ENCODE data around the gene AAMP.
"Not testable (repeated sequence)": the region's sequence is repeated elsewhere in the genome, so short reads cannot be mapped to it uniquely, and the experiment has no call there.

AAMP gene

GRCh38 chr2:218269900-218270720 is at the start of gene AAMP, which contains the start of gene PNKD:
AAMP (minus strand) TSS chr2:218270137; CDS start chr2:218270086, 51 bp downstream.
PNKD (plus strand) TSS chr2:218270519; CDS start chr2:218270536, 17 bp downstream.
- peak; percentile 99 for DNase-seq

GRCh38 chr2:218318241-218318640 is 48.3 kb upstream of the AAMP start:
- no peak for DNase-seq

- DNase-seq, result no peak
These were observed 47.9 kb upstream of the AAMP start for GRCh38 chr2:218317835-218318234.

GRCh38 chr2:218317303-218317630 is 47.3 kb upstream of the AAMP start:
- DNase-seq, result no peak

GRCh38 chr2:218315397-218315796 is 45.5 kb upstream of the AAMP start:
- no peak for DNase-seq

DNA sequence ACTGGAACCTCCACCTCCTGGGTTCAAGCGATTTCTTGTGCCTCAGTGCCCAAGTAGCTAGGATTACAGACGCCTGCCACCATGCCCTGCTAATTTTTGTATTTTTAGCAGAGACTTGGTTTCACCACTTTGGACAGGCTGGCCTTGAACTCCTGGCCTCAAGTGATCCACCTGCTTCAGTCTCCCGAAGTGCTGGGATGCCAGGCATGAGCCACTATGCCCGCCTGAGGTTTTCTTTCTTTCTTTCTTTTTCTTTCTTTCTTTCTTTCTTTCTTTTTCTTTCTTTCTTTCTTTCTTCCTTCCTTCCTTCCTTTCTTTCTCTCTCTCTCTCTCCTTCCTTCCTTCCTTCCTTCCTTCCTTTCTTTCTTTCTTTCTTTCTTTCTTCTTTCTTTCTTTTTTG is 44.8 kb upstream of the AAMP start:
- DNase-seq, result not testable (repeated sequence)

DNA sequence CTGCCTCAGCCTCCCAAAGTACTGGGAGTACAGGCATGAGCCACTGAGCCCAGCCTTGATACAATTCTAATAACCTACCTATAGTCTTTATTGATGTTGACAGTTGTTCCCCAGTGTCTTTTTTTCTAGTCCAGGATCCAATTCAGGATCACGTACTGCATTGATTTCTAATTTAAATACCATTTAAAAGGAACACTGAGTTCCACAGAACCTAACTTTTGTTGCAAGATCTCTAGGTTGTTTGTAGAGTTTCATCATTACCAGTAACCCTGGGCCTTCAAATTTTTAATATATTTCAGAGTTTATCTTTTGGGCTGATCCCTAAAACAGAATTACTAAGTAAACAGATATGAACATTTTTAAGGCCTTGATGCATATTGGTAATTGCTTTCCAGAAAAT is 43.4 kb upstream of the AAMP start:
- DNase-seq, result no peak

GRCh38 chr2:218312267-218312756 is 42.4 kb upstream of the AAMP start:
- DNase-seq, result no peak

GRCh38 chr2:218311541-218312266 is 41.8 kb upstream of the AAMP start:
- DNase-seq, result not testable (repeated sequence)

- DNase-seq, result no peak
These were observed 41.1 kb upstream of the AAMP start for GRCh38 chr2:218310853-218311540.

DNA sequence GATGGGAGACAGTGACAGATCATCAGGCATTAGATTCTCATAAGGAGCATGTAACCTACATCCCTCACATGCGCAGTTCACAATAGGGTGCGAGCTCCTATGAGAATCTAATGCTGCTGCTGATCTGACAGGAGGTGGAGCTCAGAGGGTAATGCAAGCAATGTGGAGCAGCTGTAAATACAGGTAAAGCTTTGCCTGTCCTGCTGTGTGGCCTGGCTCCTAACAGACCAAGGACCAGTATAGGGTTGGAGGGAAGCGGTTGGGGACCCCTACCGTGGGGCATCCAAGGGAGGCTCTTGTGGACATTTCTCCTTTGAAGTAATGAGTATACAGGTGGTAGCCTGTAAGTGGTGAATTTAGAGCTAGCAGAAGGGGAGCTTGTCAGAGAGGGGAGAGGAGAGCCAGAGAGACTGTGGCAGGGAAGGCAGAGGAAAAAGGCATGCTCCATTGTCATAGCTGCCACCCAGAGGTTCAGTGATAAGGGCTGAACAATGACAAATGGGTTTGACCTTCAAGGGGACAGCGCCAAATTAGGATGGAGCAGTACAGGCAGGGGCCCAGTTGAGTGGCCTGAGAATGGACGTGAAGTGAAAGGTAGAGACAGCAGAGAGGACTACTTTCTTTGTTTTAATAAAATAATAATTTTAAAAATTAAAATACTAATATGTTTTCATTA is 37.6 kb upstream of the AAMP start:
- DNase-seq, result no peak

GRCh38 chr2:218306184-218306920 is 36.4 kb upstream of the AAMP start:
- no peak for DNase-seq

DNA sequence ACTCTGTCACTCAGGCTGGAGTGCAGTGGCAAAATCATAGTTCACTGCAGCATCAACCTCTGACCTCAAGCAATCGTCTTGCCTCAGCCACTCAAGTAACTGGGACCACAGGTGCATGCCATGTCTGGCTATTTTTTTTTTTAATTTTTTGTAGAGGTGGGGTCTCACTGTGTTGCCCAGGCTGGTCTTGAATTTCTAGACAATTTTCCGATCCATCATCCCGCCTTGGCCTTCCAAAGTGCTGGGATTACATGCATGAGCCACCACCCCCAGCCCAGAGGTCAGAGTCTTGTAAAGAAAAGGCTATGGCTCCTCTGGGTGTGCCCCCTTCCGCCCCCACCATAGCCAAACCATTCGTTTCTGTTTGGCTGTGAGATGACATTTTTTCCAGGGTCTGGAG is 35.4 kb upstream of the AAMP start:
- no peak for DNase-seq

- peak; percentile 80 for DNase-seq
These were observed 31.4 kb upstream of the AAMP start for GRCh38 chr2:218301176-218301819.

- no peak for DNase-seq
These were observed 30.2 kb upstream of the AAMP start for GRCh38 chr2:218300141-218300540.

GRCh38 chr2:218298314-218298875 is 28.5 kb upstream of the AAMP start:
- no peak for DNase-seq

- DNase-seq, result no peak
These were observed 26.9 kb upstream of the AAMP start for GRCh38 chr2:218296847-218297246.

DNA sequence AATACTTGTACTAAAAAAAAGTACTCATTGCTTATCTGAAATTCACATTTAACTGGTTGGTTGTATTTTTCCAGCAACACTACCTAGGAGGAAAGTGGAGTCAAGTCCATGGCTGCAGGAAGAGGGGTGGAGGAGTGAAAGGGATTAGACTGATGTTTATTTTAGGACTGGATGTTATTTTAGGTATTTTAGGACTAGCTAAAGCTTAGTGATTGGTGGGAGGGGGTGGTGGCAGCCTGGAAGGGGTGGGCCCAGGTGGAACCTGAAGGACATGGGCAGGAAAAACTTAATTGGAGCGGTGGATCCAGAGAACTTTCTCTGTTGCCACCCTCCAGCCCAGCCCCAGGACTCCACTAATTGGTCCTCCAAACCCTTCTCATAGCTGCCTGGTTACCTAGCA is 26.3 kb upstream of the AAMP start:
- no peak for DNase-seq

DNA sequence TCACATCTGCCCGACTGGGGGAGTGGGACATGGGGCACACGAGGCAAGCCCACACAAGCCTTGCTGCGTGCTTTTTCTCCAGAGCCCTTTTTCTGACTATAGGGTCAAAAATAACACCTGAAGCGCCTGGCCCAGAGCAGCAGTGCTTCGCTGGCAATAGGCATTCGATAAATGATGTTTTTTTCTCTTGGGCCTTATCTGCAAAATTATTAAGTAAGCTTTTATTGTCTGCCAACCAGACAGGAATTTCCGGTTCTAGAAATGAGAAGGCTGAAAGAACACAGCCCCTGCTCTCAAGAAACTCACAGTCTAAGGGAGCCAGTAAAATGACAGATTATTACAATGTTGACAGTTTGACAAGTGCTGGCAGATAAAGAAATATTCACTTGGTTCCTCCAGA is 25.1 kb upstream of the AAMP start:
- DNase-seq, result no peak

- DNase-seq, result no peak
These were observed 24.6 kb upstream of the AAMP start for GRCh38 chr2:218294430-218295022.
